Posterior cingulate gyrus (tissue), 11 donors: Measurements from ENCODE around the gene RTEL1.

Source experiments
- DNase-seq, 10 donors: peaks; one replicate each; pipeline versions ENCODE4 v3.0.0 to v3.0.0-alpha.2; 2020 to 2021; ENCODE audit warnings: mixed read lengths in 3 of 10
- intact Hi-C: fragments of 100-400 bp; cut with DNase I; formaldehyde crosslinking; loops from one replicate; pipeline ENCODE4 v1.15.1; 2023

Gene RTEL1

DNA sequence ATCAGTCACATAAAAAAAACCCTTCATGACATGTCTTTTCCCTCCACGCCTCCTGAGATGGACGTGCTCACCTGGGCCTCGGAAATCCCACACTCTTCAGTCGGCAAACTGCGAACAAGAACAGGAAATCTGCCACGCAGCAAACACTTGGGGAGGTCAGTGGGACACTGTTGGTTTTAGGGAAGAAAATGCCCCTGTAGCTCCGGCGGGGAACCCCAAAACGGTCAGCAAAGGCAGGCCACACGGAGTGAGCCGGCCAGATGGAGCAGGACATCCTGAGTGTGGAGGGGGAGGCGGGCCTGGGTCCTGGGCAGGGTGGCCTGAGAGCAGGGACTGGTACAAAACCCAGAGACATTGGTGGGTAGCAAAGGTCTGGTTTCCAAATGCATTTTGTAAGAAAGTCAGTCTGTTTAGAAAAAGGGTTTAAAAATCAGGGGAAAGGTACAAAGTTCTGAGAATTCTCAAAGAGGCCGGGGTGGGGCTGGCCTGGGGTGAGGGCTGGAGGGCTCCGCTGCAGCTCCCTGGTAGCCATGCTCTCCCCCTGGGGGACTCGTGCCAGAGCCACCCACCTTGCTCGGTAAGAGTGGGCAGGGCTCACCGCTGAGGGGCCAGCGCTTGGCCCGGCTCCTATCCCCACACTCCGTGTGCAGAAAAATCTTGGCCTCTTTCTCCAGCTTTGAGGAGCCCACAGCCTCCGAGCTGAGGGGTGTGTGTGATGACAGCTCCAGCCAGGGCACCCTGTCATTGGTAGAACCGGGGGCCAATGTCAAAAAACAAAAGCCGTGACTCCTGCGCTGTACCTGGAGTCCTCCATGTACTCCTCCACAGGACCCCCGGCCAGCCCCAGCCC, 86.7 kb downstream of the RTEL1 start:
- intact Hi-C loops = no loop called here
- peak in 3 of 10 donors; percentile 71 to 78 (median 75) for DNase-seq

DNA sequence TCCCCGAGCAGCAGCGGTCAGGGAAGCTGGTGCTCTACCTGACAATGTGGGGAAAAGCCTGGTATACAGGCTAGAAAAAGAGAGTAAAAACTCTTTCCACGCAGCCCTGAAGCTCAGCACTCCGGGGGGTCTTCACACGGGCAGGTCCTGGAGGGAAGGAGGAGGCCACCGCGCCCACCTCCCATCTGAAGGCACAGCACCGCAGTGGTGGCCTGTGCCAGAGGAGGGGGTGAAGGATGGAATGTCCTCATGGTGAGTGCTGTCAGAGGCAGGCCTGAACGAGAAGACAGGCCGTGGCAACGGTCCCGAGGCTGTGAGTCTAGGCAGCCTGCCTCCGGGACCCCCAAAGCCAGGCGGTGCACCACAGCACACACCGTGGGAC, 87.3 kb downstream of the RTEL1 start:
- intact Hi-C loops = no loop called here
- peak in 3 of 10 donors; percentile 52 to 70 (median 58) for DNase-seq
